K562 (cell line): ENCODE measurements around the gene INKA2. TPM values are rescaled to one million over a fixed set of nuclear protein-coding genes. Genes with fewer than 3 reads are reported as not detected.

Experiments
- BHLHE40 ChIP-seq: IDR thresholded peaks from 2 replicates; pipeline ENCODE4 v1.6.1; 2011; ENCODE audit warnings: low read length, improper control_type of control experiment
- CEBPG ChIP-seq, 3 experiments: fragments of 200-800 bp in 1 of 3; sonication (Bioruptor generic) in 1 of 3; sonication (generic) in 1 of 3; formaldehyde crosslinking in 1 of 3; IDR thresholded peaks in 2 of 3; conservative IDR thresholded peaks in 1 of 3; 2 replicates each; pipeline versions ENCODE4 v1.6.1 to v1.8.0; 2016 to 2022; ENCODE audit warnings: missing compliant biosample characterization in 2 of 3, missing genetic modification characterization in 2 of 3, mild to moderate bottlenecking in 1 of 3, missing genetic modification reagents in 1 of 3
- HDAC1 ChIP-seq, 2 experiments: fragments of 450-650 bp; IDR thresholded peaks; 2 replicates each; pipeline ENCODE4 v1.6.1; 2016 to 2017; ENCODE audit warnings: inconsistent platforms in 1 of 2, mild to moderate bottlenecking in 1 of 2, moderate library complexity in 1 of 2
- HIVEP1 ChIP-seq: fragments of 250-450 bp; sonication (Bioruptor Pico); IDR thresholded peaks from 2 replicates; pipeline ENCODE4 v1.4.0; 2020; ENCODE audit warnings: mild to moderate bottlenecking
- ILF3 ChIP-seq: fragments of 450-650 bp; IDR thresholded peaks from 2 replicates; pipeline ENCODE4 v1.6.1; 2018; ENCODE audit warnings: antibody characterized with exemption, mild to moderate bottlenecking, moderate library complexity, borderline replicate concordance
- JUN ChIP-seq, 2 experiments: sonication (generic) in 1 of 2; formaldehyde crosslinking in 1 of 2; IDR thresholded peaks; 2 replicates each; pipeline versions ENCODE4 v1.6.1 to v1.8.0; 2012 to 2022; ENCODE audit warnings: borderline replicate concordance in 2 of 2, mild to moderate bottlenecking in 2 of 2, improper control_type of control experiment in 1 of 2, low read depth in 1 of 2, low read length in 1 of 2, missing genetic modification reagents in 1 of 2
- MAZ ChIP-seq, 2 experiments: fragments of 450-650 bp in 1 of 2; sonication (generic) in 1 of 2; formaldehyde crosslinking; IDR thresholded peaks in 1 of 2; conservative IDR thresholded peaks in 1 of 2; 2 replicates each; pipeline versions ENCODE4 v1.4.0 to v1.5.0; 2020; ENCODE audit warnings: mild to moderate bottlenecking in 1 of 2, missing genetic modification reagents in 1 of 2
- NFATC3 ChIP-seq: fragments of 450-650 bp; IDR thresholded peaks from 2 replicates; pipeline ENCODE4 v1.6.1; 2017; ENCODE audit warnings: mild to moderate bottlenecking
- NRF1 ChIP-seq, 2 experiments: fragments of 450-650 bp; IDR thresholded peaks in 1 of 2; conservative IDR thresholded peaks in 1 of 2; 2 replicates each; pipeline ENCODE4 v1.6.1; 2014; ENCODE audit warnings: mild to moderate bottlenecking in 2 of 2
- PTTG1 ChIP-seq: fragments of 450-650 bp; IDR thresholded peaks from 2 replicates; pipeline ENCODE4 v1.6.1; 2016; ENCODE audit warnings: low read depth, mild to moderate bottlenecking, missing genetic modification characterization, missing compliant biosample characterization
- SIX5 ChIP-seq, 2 experiments: IDR thresholded peaks; 2 replicates each; pipeline ENCODE4 v1.6.1; 2011; ENCODE audit warnings: low read length in 2 of 2, borderline replicate concordance in 1 of 2, low read depth in 1 of 2, mild to moderate bottlenecking in 1 of 2, moderate library complexity in 1 of 2; ENCODE audit not compliant: insufficient read depth in 1 of 2
- SMAD3 ChIP-seq: fragments of 450-650 bp; formaldehyde crosslinking; conservative IDR thresholded peaks from 2 replicates; pipeline ENCODE4 v1.4.0; 2020; ENCODE audit warnings: mild to moderate bottlenecking
- SRF ChIP-seq, 2 experiments: fragments of 250-450, 450-650 bp in 1 of 2; sonication (Bioruptor Pico) in 1 of 2; sonication (generic) in 1 of 2; formaldehyde crosslinking; IDR thresholded peaks; 2 replicates each; pipeline versions ENCODE4 v1.5.0 to v1.5.1; 2020 to 2022; ENCODE audit warnings: mild to moderate bottlenecking in 1 of 2, missing genetic modification reagents in 1 of 2
- YY1 ChIP-seq, 3 experiments: IDR thresholded peaks; 2 replicates each; pipeline ENCODE4 v1.6.1; 2011; ENCODE audit warnings: low read length in 2 of 3, mild to moderate bottlenecking in 2 of 3, moderate library complexity in 2 of 3, borderline replicate concordance in 1 of 3, control low read depth in 1 of 3, low read depth in 1 of 3; ENCODE audit not compliant: insufficient read depth in 3 of 3, insufficient replicate concordance in 2 of 3, control insufficient read depth in 1 of 3, insufficient read length in 1 of 3; ENCODE audit errors: extremely low read depth in 1 of 3
- ZNF175 ChIP-seq: fragments of 200-800 bp; sonication (Bioruptor generic); IDR thresholded peaks from 2 replicates; pipeline ENCODE4 v1.6.1; 2016; ENCODE audit warnings: low read depth, mild to moderate bottlenecking, missing genetic modification characterization, missing compliant biosample characterization
- ZNF3 ChIP-seq: fragments of 250-450 bp; sonication (Bioruptor Pico); IDR thresholded peaks from 2 replicates; pipeline ENCODE4 v1.5.0; 2021; ENCODE audit warnings: mild to moderate bottlenecking, moderate library complexity
- ZNF57 ChIP-seq: fragments of 450-650 bp; formaldehyde crosslinking; IDR thresholded peaks from 2 replicates; pipeline ENCODE4 v1.4.0; 2020; ENCODE audit warnings: mild to moderate bottlenecking, moderate library complexity
- ZNF707 ChIP-seq: fragments of 250-450 bp; sonication (Bioruptor Pico); conservative IDR thresholded peaks from 2 replicates; pipeline ENCODE4 v1.8.0; 2022; ENCODE audit warnings: inconsistent platforms, mild to moderate bottlenecking, moderate library complexity
- polyA plus RNA-seq, 8 experiments: library from polyadenylated mRNA; depleted of rRNA in 4 of 8; stranded (reverse) in 5 of 8; unstranded in 3 of 8; fragments of >200 nt; fragmentation: Nextera tagmentation in 2 of 8; fragmentation: Illumina TruSeq in 1 of 8; extraction: Ambion mirVana in 2 of 8; extraction: Trizol in 1 of 8; gene quantifications; 2 replicates each; pipeline versions ENCODE4 v1.2.1 to v1.2.3, GENCODE V29; 2011 to 2014; ENCODE audit warnings: inconsistent platforms in 1 of 8, missing spikeins in 1 of 8
- total RNA-seq, 7 experiments: library from RNA; depleted of rRNA in 6 of 7; stranded (reverse); fragments of >200 nt in 6 of 7; fragmentation: Illumina TruSeq in 2 of 7; extraction: Trizol in 2 of 7; gene quantifications; 2 replicates each; pipeline versions ENCODE4 v1.2.1 to v1.2.3, GENCODE V29; 2011 to 2021; ENCODE audit warnings: low replicate concordance in 1 of 7
- TF ChIP-seq, protein P1 (sequence below): sonication (generic); formaldehyde crosslinking; IDR thresholded peaks from 2 replicates; pipeline ENCODE4 v1.8.1; 2023; ENCODE audit warnings: mild to moderate bottlenecking, missing genetic modification reagents, moderate library complexity

INKA2 gene
- total and polyA plus RNA-seq, 9 of the 15 experiments (the other 6 are each of a cell fraction or from before 2014, with no cell fraction given) = 0.04 to 1.4 (median 0.26) TPM; not detected in 1

DNA sequence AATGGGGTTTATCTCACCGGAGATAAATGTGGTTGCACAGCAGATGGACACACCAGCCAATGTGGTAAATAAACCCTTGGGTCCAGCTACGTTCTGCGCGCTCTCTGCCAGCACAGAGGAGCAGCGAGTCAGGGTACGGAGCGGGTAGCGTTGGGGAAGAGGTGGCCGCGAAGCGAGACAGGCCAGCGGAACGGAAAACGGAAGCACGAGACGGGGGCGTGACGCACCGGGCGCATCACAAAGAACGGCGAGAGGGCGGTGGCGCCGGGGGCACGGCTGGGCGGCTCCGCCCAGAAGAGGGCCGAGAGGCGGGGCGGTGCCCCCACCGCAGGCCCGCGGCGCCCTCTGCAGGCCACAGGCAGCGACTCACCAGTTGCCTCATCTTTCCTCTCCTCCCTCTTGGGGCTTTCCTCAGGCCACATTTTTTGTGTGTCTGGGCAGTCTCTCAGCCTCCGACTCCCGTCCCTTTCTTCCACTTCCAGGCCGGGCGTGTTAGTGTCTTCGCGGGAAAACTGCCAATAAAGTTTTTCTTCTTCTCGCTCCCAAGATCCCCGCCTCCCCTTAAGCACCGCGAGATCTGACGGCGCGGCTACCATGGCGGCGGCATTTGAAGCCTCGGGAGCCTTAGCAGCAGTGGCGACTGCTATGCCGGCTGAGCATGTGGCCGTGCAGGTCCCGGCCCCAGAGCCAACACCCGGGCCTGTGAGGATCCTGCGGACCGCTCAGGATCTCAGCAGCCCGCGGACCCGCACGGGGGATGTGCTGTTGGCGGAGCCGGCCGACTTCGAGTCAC is 16.3 kb upstream of the INKA2 start, which contains the start of gene DDX20 (continued):
- peak; percentile 72 to 94 (median 91) for TF ChIP-seq YY1 (IDR thresholded peaks at IDR 0.05; ENCODE audit: borderline replicate concordance in 1 of 3, control insufficient read depth in 1 of 3, extremely low read depth in 1 of 3, insufficient read depth in 3 of 3, insufficient read length in 1 of 3, insufficient replicate concordance in 2 of 3, low read depth in 1 of 3, low read length in 2 of 3)
- TF ChIP-seq NFATC3 = 0 out of 2 replicates have a peak, but pooled peaks have one; percentile 15
- TF ChIP-seq SRF (CRISPR knock-in tag; IDR thresholded peaks at IDR 0.05) = no peak
- peak; percentile 61; the same call in 1 of the 2 replicates for TF ChIP-seq HIVEP1 (CRISPR knock-in tag)
- TF ChIP-seq JUN (IDR thresholded peaks at IDR 0.05; ENCODE audit: borderline replicate concordance, low read depth, low read length) = peak; percentile 35; the same call in 1 of the 2 replicates
- TF ChIP-seq JUN (CRISPR knock-in tag; IDR thresholded peaks at IDR 0.05; ENCODE audit: borderline replicate concordance) = no peak
- 0 out of 2 replicates have a peak, but pooled peaks have one; percentile 61 for TF ChIP-seq ZNF57 (CRISPR knock-in tag)
- TF ChIP-seq NRF1 (conservative IDR thresholded peaks at IDR 0.05 in 1 of 2, IDR thresholded peaks at IDR 0.05 in 1 of 2) = peak; percentile 71 to 74
- peak; percentile 99 for TF ChIP-seq MAZ (CRISPR knock-in tag; conservative IDR thresholded peaks at IDR 0.05 in 1 of 2, IDR thresholded peaks at IDR 0.05 in 1 of 2)
- no peak for TF ChIP-seq ZNF3 (CRISPR knock-in tag)
- TF ChIP-seq PTTG1 (tag) = no peak
- TF ChIP-seq ZNF175 (CRISPR knock-in tag) = peak; percentile 25; the same call in 1 of the 2 replicates
- TF ChIP-seq SIX5 (IDR thresholded peaks at IDR 0.05; ENCODE audit: borderline replicate concordance in 1 of 2, insufficient read depth in 1 of 2, low read depth in 1 of 2, low read length in 2 of 2) = no peak
- peak in 1 of 2 experiments; percentile 88; a peak in 2 of 4 replicates for TF ChIP-seq HDAC1 (IDR thresholded peaks at IDR 0.05)
- peak; percentile 84 for TF ChIP-seq CEBPG (CRISPR knock-in tag; IDR thresholded peaks at IDR 0.05)
- peak; percentile 63 to 78 for TF ChIP-seq CEBPG (tag; conservative IDR thresholded peaks at IDR 0.05 in 1 of 2, IDR thresholded peaks at IDR 0.05 in 1 of 2)
- TF ChIP-seq ZNF707 (CRISPR knock-in tag) = no peak
- no peak; the same call in 1 of the 2 replicates for TF ChIP-seq ILF3
- TF ChIP-seq SMAD3 (CRISPR knock-in tag) = no peak
- TF ChIP-seq, protein P1, sequence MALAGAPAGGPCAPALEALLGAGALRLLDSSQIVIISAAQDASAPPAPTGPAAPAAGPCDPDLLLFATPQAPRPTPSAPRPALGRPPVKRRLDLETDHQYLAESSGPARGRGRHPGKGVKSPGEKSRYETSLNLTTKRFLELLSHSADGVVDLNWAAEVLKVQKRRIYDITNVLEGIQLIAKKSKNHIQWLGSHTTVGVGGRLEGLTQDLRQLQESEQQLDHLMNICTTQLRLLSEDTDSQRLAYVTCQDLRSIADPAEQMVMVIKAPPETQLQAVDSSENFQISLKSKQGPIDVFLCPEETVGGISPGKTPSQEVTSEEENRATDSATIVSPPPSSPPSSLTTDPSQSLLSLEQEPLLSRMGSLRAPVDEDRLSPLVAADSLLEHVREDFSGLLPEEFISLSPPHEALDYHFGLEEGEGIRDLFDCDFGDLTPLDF = peak; percentile 87
- peak; percentile 97 for TF ChIP-seq BHLHE40
